Measurements from ENCODE around the gene SYNPO.
A peak's percentile ranks its signal among the peaks of the same experiment; 100 is the strongest.

SYNPO gene

DNA sequence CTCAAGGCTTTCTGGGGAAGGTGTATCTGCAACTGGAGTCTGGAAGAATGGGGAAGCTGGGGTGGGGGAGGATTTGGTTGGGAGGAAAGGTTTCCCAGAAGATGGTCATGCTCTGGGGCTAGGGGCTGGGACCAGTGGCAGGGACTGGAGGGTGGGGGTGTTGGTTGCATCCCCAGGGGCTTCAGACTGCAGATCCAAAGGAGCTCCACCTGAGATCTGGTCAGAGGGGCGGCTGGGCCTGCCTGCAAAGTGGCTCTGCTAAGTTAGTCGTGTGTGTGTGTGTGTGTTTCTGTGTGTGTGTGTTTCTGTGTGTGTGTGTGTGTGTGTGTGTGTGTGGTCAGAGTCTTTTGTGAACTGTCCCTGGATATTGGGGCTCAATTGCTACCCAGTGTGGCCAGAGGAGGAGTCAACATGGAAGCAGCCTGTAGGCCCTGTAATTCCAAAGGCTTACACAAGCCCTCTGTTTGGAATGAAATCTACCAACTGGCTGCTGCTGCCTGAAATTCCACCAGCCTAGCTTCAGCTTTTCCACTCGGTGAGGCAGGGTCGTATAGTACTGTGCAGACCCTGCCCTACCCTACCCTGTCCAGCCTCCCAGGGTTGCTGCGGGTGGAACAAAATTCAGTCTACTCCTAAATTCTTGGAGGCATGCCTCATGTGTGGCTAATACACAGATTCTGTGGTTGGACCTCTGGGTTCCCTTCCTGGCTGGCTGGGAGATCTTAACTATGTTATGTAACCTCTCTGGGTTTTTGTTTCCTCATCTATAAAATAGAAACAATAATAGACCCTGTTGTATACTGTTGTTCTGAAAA is 12.5 kb upstream of the SYNPO start:
- TF ChIP-seq CTCF (conservative IDR thresholded peaks at IDR 0.05; ENCODE audit: control insufficient read depth, insufficient read depth, low read depth, low read length), result no peak
- peak; percentile 45 for DNase-seq (ENCODE audit: low read depth)
- H3K4me3 ChIP-seq (ENCODE audit: control insufficient read depth, low read depth, low read length), result no peak overlapping the region

- no peak for DNase-seq (ENCODE audit: low read depth)
- no peak for TF ChIP-seq CTCF (conservative IDR thresholded peaks at IDR 0.05; ENCODE audit: control insufficient read depth, insufficient read depth, low read depth, low read length)
- no peak overlapping the region for H3K4me3 ChIP-seq (ENCODE audit: control insufficient read depth, low read depth, low read length)
Measured at GRCh38 chr5:150628936-150629485, 11.4 kb upstream of the SYNPO start.

DNA sequence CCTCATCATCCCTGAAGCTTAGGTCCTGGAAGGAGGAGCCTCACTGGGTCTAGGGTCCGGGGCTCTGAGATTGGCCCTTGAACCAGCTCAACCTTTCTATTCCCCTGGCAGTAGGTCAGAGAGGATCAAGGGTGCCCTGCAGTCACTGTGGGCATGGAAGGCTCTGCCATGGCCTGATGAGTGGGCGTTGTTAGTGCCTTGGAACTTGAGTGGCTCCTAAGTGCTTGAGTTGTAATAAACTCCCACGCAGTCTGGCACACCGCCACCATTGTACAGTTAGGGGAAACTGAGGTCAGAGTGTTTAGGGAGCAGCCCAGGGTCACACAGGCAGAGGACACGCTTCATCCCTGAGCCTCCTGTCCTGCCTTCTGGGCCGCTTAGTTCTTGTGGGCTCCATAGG is 10.4 kb upstream of the SYNPO start:
- DNase-seq (ENCODE audit: low read depth), result no peak
- no peak overlapping the region for H3K4me3 ChIP-seq (ENCODE audit: control insufficient read depth, low read depth, low read length)
- TF ChIP-seq CTCF (conservative IDR thresholded peaks at IDR 0.05; ENCODE audit: control insufficient read depth, insufficient read depth, low read depth, low read length), result no peak

GRCh38 chr5:150630461-150631325 is 9.8 kb upstream of the SYNPO start:
- no peak for TF ChIP-seq CTCF (conservative IDR thresholded peaks at IDR 0.05; ENCODE audit: control insufficient read depth, insufficient read depth, low read depth, low read length)
- DNase-seq (ENCODE audit: low read depth), result no peak
- no peak overlapping the region for H3K4me3 ChIP-seq (ENCODE audit: control insufficient read depth, low read depth, low read length)

DNA sequence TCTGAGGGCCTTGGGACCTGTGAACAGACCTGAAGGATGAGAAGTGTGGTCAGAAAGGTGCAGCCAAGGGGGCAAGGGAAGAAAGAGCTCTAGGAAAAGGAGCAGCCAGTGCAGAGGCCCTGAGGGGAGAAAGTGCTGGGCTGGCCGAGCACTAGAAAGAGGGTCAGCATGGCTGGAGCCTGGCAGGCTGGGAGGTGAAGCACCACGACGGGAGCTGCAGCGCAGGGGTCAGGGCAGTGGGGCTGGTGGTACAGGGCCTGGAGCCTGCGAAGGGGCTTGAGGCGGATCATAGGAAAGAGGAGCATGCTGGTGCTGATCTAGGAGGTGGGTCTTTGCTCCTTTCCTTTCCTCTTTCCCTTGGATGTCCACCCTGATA is 9.1 kb upstream of the SYNPO start:
- no peak for TF ChIP-seq CTCF (conservative IDR thresholded peaks at IDR 0.05; ENCODE audit: control insufficient read depth, insufficient read depth, low read depth, low read length)
- no peak overlapping the region for H3K4me3 ChIP-seq (ENCODE audit: control insufficient read depth, low read depth, low read length)
- no peak for DNase-seq (ENCODE audit: low read depth)

- no peak overlapping the region for H3K4me3 ChIP-seq (ENCODE audit: control insufficient read depth, low read depth, low read length)
- DNase-seq (ENCODE audit: low read depth), result peak; percentile 64
- TF ChIP-seq CTCF (conservative IDR thresholded peaks at IDR 0.05; ENCODE audit: control insufficient read depth, insufficient read depth, low read depth, low read length), result no peak
Measured at GRCh38 chr5:150632305-150633160, 7.9 kb upstream of the SYNPO start.

Measured in fibroblast of mammary gland (primary cell).